ENCODE results near the gene SH3BP5.

DNA sequence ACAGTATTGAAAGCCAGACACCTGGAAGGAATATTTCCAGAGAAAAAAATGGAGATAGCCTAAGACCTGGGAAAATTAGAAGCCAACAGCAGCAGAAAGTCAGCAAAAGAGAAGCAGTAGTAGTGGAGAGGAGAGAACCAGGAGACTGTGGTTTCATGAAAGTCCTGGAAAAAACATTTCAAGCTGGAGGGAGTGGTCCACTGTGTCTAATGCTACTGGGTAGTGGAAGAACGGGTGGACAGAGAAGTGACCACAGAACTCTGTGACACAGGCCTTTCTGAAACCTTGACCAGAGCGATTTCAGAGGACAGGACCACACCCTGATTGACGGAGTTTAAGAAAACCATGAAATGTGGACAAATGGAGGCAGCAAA lies 15.3 kb upstream of the SH3BP5 start:
- TF ChIP-seq, protein P1, sequence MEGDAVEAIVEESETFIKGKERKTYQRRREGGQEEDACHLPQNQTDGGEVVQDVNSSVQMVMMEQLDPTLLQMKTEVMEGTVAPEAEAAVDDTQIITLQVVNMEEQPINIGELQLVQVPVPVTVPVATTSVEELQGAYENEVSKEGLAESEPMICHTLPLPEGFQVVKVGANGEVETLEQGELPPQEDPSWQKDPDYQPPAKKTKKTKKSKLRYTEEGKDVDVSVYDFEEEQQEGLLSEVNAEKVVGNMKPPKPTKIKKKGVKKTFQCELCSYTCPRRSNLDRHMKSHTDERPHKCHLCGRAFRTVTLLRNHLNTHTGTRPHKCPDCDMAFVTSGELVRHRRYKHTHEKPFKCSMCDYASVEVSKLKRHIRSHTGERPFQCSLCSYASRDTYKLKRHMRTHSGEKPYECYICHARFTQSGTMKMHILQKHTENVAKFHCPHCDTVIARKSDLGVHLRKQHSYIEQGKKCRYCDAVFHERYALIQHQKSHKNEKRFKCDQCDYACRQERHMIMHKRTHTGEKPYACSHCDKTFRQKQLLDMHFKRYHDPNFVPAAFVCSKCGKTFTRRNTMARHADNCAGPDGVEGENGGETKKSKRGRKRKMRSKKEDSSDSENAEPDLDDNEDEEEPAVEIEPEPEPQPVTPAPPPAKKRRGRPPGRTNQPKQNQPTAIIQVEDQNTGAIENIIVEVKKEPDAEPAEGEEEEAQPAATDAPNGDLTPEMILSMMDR (IDR thresholded peaks at IDR 0.05): no peak
- no peak for TF ChIP-seq SIN3A (IDR thresholded peaks at IDR 0.05; ENCODE audit: borderline replicate concordance, low read depth, low read length)
- TF ChIP-seq, protein P2, sequence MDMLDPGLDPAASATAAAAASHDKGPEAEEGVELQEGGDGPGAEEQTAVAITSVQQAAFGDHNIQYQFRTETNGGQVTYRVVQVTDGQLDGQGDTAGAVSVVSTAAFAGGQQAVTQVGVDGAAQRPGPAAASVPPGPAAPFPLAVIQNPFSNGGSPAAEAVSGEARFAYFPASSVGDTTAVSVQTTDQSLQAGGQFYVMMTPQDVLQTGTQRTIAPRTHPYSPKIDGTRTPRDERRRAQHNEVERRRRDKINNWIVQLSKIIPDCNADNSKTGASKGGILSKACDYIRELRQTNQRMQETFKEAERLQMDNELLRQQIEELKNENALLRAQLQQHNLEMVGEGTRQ (IDR thresholded peaks at IDR 0.05; ENCODE audit: borderline replicate concordance, low read depth, low read length): no peak
- TF ChIP-seq FOXM1 (IDR thresholded peaks at IDR 0.05; ENCODE audit: low read depth): no peak
- TF ChIP-seq TAF1 (IDR thresholded peaks at IDR 0.05; ENCODE audit: borderline replicate concordance, low read depth, low read length): no peak
- TF ChIP-seq, protein P3, sequence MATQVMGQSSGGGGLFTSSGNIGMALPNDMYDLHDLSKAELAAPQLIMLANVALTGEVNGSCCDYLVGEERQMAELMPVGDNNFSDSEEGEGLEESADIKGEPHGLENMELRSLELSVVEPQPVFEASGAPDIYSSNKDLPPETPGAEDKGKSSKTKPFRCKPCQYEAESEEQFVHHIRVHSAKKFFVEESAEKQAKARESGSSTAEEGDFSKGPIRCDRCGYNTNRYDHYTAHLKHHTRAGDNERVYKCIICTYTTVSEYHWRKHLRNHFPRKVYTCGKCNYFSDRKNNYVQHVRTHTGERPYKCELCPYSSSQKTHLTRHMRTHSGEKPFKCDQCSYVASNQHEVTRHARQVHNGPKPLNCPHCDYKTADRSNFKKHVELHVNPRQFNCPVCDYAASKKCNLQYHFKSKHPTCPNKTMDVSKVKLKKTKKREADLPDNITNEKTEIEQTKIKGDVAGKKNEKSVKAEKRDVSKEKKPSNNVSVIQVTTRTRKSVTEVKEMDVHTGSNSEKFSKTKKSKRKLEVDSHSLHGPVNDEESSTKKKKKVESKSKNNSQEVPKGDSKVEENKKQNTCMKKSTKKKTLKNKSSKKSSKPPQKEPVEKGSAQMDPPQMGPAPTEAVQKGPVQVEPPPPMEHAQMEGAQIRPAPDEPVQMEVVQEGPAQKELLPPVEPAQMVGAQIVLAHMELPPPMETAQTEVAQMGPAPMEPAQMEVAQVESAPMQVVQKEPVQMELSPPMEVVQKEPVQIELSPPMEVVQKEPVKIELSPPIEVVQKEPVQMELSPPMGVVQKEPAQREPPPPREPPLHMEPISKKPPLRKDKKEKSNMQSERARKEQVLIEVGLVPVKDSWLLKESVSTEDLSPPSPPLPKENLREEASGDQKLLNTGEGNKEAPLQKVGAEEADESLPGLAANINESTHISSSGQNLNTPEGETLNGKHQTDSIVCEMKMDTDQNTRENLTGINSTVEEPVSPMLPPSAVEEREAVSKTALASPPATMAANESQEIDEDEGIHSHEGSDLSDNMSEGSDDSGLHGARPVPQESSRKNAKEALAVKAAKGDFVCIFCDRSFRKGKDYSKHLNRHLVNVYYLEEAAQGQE (IDR thresholded peaks at IDR 0.05; ENCODE audit: low read depth, low read length): no peak
- no peak for TF ChIP-seq POLR2AphosphoS5 (IDR thresholded peaks at IDR 0.05; ENCODE audit: low read depth, low read length)
- TF ChIP-seq, protein P4, sequence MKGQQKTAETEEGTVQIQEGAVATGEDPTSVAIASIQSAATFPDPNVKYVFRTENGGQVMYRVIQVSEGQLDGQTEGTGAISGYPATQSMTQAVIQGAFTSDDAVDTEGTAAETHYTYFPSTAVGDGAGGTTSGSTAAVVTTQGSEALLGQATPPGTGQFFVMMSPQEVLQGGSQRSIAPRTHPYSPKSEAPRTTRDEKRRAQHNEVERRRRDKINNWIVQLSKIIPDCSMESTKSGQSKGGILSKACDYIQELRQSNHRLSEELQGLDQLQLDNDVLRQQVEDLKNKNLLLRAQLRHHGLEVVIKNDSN (IDR thresholded peaks at IDR 0.05; ENCODE audit: borderline replicate concordance, low read depth): no peak
- TF ChIP-seq MAX (IDR thresholded peaks at IDR 0.05; ENCODE audit: low read depth): no peak
- TF ChIP-seq, protein P5, sequence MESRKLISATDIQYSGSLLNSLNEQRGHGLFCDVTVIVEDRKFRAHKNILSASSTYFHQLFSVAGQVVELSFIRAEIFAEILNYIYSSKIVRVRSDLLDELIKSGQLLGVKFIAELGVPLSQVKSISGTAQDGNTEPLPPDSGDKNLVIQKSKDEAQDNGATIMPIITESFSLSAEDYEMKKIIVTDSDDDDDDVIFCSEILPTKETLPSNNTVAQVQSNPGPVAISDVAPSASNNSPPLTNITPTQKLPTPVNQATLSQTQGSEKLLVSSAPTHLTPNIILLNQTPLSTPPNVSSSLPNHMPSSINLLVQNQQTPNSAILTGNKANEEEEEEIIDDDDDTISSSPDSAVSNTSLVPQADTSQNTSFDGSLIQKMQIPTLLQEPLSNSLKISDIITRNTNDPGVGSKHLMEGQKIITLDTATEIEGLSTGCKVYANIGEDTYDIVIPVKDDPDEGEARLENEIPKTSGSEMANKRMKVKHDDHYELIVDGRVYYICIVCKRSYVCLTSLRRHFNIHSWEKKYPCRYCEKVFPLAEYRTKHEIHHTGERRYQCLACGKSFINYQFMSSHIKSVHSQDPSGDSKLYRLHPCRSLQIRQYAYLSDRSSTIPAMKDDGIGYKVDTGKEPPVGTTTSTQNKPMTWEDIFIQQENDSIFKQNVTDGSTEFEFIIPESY (IDR thresholded peaks at IDR 0.05; ENCODE audit: borderline replicate concordance, low read depth): no peak
- no peak for TF ChIP-seq TCF12 (IDR thresholded peaks at IDR 0.05)
- no peak for TF ChIP-seq RFX5 (IDR thresholded peaks at IDR 0.05; ENCODE audit: low read length)
- TF ChIP-seq EZH2phosphoT487 (IDR thresholded peaks at IDR 0.05; ENCODE audit: borderline replicate concordance, low read depth): no peak
- no peak for TF ChIP-seq RCOR1 (IDR thresholded peaks at IDR 0.05; ENCODE audit: low read length)
